ENCODE measurements around the gene BRME1. TPM values are rescaled to one million over a fixed set of nuclear protein-coding genes. Genes with fewer than 3 reads are reported as not detected.

Gene BRME1
- total RNA-seq, 1 experiment from 2014 or later: 6.7 TPM

GRCh38 chr19:13899912-13900584, 5.9 kb downstream of the BRME1 start:
- no peak overlapping the region for H3K4me3 Mint-ChIP-seq
- WGBS (ENCODE audit: extremely low coverage, insufficient read length, low lambda C conversion rate): no CpG with 5 or more reads among the region's 5 CpGs
- H2BK120ac ChIP-seq (ENCODE audit: low read depth, low read length, poor library complexity, severe bottlenecking): no peak overlapping the region

More at GRCh38 chr19:13899912-13900584, 5.9 kb downstream of the BRME1 start:
- no peak overlapping the region for H3K27ac Mint-ChIP-seq
- Histone ChIP-seq H3T11ph (ENCODE audit: low read length) (no peak overlapping the region), H2BK12ac (ENCODE audit: insufficient read length, low read depth, low read length) (no peak overlapping the region), H3K4ac (ENCODE audit: low read depth, low read length) (no peak overlapping the region), H3K18ac (ENCODE audit: insufficient read length, low read depth, low read length) (no peak overlapping the region), H3K79me1 (ENCODE audit: insufficient read depth, low read depth, low read length, poor library complexity, severe bottlenecking) (no peaks in the 10 kb centered on the region), H3K23ac (ENCODE audit: insufficient read length, low read depth, low read length) (no peak overlapping the region), H4K5ac (ENCODE audit: insufficient read length, low read depth, low read length) (no peak overlapping the region), H3K56ac (ENCODE audit: insufficient read length, low read depth, low read length) (no peak overlapping the region), H4K20me1 (ENCODE audit: control insufficient read depth, insufficient read depth, insufficient read length) (no peaks in the 10 kb centered on the region), H3K14ac (ENCODE audit: insufficient read depth, low read length) (no peak overlapping the region), H2AFZ (ENCODE audit: low read length) (no peak overlapping the region), H3K4me1 (ENCODE audit: insufficient read depth, low read length) (no peaks in the 10 kb centered on the region), H3K4me2 (ENCODE audit: insufficient read depth, insufficient read length, low read length) (no peak overlapping the region), H3K79me2 (ENCODE audit: insufficient read depth, low read length) (no peaks in the 10 kb centered on the region), H3K23me2 (ENCODE audit: insufficient read length, low read depth, low read length, poor library complexity, severe bottlenecking) (no peaks in the 10 kb centered on the region), H2BK20ac (ENCODE audit: low read depth, low read length, poor library complexity, severe bottlenecking) (no peak overlapping the region), H3K9ac (ENCODE audit: extremely low read depth, insufficient read length, low read length) (no peak overlapping the region), H3K27ac (ENCODE audit: insufficient read length, low read depth, low read length) (no peak overlapping the region), H2BK5ac (ENCODE audit: insufficient read length, low read length) (no peak overlapping the region), H3K27me3 (ENCODE audit: insufficient read depth, low read length) (no peaks in the 10 kb centered on the region), H4K91ac (ENCODE audit: insufficient read length, low read depth, low read length) (no peak overlapping the region), H2AK5ac (ENCODE audit: insufficient read length, low read length) (no peak overlapping the region), H3K9me3 (ENCODE audit: control insufficient read depth, low read depth, low read length) (no peaks in the 10 kb centered on the region), H4K8ac (replicated peaks; ENCODE audit: insufficient read length, low read depth, low read length) (no peak overlapping the region), H2BK15ac (ENCODE audit: low read depth, low read length) (no peak overlapping the region)
- no peaks in the 10 kb centered on the region for H3K4me1 Mint-ChIP-seq
- TF ChIP-seq CTCF (conservative IDR thresholded peaks at IDR 0.05): no peak
- DNase-seq: no peak
- H3K36me3 Mint-ChIP-seq (ENCODE audit: insufficient read depth in 1 of 3, low read depth in 3 of 3): no peaks in the 10 kb centered on the region
- H3K9me3 Mint-ChIP-seq: no peaks in the 10 kb centered on the region; a peak in 1 of 5 replicates
- peaks cover 5% of the 10 kb centered on the region for H3K27me3 Mint-ChIP-seq (ENCODE audit: low read depth)
